Myocyte (in vitro differentiated cells): ENCODE results near the gene FOXL2. TPM values are rescaled to one million over a fixed set of nuclear protein-coding genes. Genes with fewer than 3 reads are reported as not detected.

ENCODE experiments used
- total RNA-seq: library from RNA; depleted of rRNA; stranded (reverse); fragments of >200 nt; gene quantifications from 2 replicates; pipeline ENCODE4 v1.2.3, GENCODE V29; 2014

FOXL2 gene
- total RNA-seq, 1 donor from 2014 or later, result 3.0 TPM

Other genes starting within 250 kb of the FOXL2 start
- 5.1 and 5.6 TPM in 2 replicates for gene PIK3CB, start 112.2 kb downstream of the FOXL2 start, total RNA-seq
- gene FOXL2NB, start 80 bp upstream of the FOXL2 start, total RNA-seq, result 3.2 and 3.3 TPM in 2 replicates
- gene PRR23A, start 59.1 kb upstream of the FOXL2 start, total RNA-seq, result not detected in 2 replicates
- gene PRR23B, start 73.8 kb upstream of the FOXL2 start, total RNA-seq, result not detected in 2 replicates
- gene PRR23C, start 97.8 kb upstream of the FOXL2 start, total RNA-seq, result not detected in 2 replicates